NCI-H2196 treated with DMSO at 0.1 percent for 48 hours (cell line): Measurements from ENCODE around the gene OR2F1.

Experiments used
- DNase-seq: peaks from one replicate; lab custom pipeline; 2025; ENCODE audit not compliant: unreplicated experiment; lab: John Stamatoyannopoulos, UW

Gene OR2F1, protein sequence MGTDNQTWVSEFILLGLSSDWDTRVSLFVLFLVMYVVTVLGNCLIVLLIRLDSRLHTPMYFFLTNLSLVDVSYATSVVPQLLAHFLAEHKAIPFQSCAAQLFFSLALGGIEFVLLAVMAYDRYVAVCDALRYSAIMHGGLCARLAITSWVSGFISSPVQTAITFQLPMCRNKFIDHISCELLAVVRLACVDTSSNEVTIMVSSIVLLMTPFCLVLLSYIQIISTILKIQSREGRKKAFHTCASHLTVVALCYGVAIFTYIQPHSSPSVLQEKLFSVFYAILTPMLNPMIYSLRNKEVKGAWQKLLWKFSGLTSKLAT

DNA sequence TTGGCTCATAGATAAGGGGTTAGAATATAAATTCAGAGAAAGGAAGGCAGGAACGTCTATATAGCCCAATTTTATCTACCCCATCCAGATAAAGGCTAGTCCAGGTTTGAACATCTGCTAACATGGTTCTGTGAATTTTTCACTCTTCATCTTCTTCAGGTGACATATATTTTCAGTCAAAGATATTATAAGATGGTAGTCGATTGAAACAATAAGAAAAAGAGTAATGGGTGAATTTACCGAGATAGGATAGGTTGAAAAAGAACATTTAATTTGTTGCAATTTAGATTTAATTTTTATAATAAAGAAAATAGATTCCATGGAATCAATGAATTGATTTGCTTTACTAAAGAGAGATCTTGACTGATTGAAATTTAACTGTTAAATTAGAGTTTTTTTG is at the start of gene OR2F1:
OR2F1 (plus strand) TSS at position 301 of the 400 bp plus-strand sequence. CDS start 5,127 bp downstream, outside the sequence.
- DNase-seq, result no peak

DNA sequence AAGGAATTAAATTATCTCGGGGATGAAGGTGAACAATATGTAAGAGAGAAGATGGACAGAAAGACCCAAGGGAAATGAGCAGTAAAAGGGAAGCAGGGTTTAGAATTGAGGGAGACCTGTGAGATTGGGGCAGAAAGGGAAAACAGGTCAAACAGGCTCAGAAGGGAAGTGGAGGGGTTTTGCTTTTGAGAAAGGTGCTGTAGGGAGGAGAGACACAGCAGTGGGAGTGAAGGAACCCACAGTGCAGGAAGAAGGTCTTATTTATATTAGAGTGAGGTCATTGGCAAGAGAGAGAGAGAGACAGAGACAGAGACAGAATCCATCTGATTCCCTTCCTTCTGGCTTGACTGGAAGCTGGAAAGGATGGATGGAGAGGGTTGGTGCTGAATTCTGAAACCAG is 49.1 kb upstream of the OR2F1 start:
- DNase-seq, result no peak

DNA sequence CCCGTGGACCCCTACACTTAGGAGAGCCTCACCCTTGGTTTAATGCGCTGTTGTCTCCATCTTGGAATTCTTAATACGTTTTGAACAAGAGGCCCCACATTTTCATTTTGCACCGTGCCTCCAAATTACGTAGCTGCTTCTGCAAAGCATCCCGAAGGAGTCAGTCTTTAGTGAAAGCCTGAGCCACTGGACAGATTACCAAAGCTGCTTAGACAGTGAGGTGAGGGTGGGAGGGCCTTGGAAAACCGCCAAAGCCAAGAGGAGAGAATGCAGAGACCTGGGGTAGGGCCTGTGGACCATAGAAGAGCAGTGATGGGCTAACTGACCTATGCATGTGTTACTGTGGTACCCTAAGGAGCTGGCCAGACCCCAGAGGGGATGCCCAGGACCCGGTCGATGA is 48.5 kb upstream of the OR2F1 start:
- DNase-seq, result no peak

DNA sequence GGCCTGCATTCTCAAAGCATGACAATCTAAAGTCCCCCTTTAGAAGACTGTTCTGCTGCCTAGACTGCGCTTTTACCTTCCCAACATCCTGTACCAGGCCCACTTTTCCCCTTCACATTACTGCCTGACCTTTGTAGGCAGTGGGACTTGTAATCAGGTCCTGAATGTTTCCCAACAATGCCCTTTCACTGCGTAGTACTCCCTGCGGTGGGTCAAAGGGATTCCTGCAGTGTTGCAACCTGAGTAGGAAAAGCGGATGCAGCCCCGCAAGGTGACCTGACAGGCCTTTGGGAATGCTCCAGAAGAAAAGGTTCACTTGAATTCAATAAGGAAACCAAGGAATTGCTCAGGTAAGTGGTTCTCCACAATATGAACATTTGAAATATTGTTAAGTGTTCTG is 47.7 kb upstream of the OR2F1 start:
- no peak for DNase-seq

DNA sequence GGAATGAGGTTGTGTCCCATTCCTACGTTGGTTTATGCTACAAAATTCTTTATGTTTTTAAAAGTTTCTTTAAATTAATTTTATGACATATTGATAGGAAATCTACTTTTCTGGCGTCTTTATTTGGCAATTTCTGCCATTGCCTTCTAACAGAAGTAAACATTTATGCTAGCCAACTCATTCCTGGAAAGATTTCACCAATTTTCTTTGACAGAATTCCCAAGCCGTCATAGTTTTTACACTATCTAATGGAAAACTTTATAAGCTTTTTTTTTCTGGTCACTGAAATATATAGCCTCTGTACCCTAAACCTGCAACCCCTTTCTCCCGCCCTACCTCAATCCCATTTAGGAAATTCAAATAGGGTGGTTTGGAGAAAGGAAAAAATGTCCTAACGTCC is 46.5 kb upstream of the OR2F1 start:
- no peak for DNase-seq

DNA sequence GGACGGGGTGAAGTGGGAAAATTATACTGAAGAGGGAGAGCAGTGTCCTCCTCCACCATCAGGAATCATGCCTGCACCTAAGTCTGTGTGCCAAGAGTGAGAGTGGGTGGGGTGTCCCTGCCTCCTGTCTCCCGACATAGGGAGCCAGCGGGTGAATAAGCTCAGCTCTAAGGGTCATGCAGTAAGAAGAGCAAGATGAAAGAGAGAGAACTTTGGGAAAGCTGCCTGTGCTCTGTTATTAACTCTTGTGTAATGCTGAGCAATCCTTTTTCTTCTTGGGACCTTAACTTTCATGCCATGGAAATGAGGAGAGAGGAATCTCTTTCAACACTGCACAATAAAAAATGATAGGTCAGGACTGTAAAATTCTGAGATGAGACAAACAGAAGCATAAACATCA is 44.8 kb upstream of the OR2F1 start:
- DNase-seq, result no peak

DNA sequence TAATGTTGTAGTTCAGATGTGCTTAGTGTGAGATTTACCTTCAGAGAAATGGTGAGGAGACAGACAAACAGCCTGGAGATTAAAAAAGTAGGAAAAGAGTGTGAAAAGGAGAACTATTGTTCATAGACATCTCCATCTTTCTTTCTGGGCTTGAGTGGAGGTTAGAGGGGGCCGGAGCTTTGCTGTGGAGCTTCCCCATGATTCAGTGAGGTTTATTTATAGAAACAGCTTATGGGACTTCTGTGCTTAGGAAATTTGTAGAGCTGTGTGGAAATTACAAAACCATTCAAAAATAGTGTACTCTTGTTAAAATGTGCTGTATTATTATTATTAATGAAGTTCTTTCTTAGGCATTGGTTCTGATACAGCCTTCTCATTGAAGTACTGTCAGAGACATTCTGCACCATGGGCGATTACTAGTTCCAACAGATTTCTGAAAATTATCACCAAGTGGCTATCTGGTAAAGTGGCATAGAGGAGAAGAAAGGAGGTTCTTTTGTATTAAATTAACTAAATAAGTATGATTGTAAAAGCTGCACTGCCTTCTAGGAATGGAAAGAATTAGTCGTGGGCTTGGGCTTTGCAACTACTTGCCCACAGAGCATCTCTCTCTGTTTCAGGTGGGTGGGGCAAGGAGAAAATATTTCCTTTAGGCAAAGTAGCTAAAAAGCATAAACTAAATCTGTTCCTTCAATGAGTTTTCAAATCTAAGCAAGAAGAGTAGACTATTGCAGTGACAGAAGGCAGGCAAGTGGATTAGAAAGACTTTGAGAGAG is 44.0 kb upstream of the OR2F1 start:
- no peak for DNase-seq

DNA sequence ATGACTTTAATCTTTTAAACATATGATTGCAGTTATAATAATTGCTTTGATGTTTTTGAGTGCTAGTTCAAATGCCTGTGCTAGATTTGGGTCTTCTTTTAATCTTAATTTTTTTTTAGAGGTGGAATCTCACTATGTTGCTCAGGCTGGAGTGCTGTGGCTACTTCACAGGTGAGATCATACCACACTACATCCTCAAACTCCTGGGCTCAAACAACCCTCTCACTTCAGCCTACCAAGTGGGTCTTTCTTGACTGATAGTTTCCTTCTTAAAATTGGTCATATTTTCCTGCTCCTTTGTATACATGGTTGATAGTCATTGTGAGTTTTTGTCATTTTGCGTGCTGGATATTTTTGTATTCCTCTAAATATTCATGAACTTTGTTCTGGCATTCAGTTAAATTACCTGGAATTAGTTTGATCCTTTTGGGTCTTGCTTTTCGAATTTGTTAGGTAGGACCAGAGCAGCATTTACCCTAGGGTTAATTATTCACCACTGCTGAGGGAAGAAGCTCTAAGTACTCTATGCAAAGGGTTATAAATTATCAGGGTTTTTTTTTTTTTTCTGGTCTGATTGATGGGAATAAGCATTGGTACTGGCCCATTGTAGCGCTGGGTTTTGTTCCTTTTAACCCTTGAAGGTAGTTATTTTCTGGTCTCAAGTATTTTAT is 40.6 kb upstream of the OR2F1 start:
- no peak for DNase-seq

DNA sequence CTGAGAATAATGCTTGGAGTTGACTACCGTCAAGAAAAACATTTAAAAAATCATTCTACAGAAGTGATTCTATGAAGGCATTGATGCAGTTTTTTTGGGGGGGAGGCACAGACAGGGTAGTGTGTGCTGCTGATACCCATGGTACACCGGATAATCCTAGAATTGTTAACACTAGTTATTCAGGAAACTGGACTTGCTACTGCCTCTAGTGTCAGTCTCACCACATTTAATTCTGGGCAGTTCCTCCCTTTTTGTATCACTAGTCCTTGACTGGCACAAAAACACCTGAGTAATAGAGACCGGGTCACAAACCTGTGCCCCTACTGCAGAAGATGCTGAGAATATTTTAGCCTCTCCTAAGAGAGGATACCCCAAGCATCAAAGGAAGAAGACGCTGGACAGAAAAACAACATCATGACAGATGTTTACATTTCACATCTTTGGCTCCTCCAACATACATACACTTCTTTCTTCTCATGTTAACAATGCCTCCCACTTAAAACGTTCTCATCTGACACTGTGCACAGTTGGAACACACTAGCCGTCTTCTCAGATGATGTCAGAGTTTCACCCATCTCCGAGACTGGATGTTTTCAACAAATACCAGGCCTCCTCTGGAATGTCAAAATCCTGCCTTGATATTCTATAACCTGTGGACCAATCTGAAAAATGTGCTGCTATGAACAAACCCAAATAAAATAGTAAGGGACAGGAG is 39.5 kb upstream of the OR2F1 start:
- no peak for DNase-seq

DNA sequence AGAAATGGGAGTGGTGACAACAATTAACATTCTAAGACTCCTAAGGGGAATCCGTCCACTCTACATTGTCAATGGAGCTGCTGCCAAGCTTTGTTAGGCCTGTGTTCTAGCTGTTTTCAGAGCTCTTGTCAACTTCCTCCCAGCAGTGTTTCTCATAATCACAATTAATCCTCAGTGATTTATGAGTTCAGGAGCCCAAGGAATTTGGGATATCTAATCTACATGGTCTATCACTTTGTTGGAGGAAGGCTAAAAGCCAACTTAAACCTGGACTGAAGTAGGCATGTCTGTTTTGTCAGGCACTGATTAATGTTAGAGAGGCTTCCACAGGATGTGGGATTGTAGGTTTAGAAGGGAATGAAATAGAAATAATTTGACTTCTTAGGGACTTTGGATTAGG is 29.8 kb upstream of the OR2F1 start:
- DNase-seq, result no peak

DNA sequence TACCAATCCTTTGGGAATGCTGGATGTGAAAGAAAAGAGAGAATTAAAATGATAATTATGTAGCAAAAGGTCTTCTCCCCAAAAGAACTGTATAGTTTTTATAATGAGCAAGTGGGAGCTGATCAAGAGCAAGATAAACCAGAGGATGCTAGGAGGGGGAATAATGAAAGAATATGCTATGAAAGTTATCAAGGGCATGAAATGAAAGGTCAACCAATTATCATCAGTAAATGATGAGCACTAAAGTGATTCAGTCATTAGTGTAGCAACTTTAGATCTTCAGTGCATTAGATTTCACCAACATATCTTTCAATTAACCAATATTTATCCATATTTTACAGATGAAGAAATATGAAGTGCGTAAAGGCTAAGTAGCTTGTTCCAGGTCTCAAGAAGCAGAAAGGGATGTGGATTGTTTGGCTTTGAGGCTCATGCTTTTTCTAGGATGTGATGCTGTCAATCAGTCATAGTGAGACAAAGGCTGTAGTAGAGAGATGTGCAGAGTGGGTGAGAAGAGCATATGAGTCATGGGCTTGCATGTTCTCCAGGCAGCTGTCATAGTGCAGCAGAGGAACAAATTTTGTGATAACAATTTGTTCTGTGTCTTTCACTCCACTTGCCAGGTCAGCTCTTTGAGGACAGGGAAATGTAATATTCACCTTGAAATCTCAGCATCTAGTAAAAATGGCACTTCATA is 25.3 kb upstream of the OR2F1 start:
- no peak for DNase-seq

DNA sequence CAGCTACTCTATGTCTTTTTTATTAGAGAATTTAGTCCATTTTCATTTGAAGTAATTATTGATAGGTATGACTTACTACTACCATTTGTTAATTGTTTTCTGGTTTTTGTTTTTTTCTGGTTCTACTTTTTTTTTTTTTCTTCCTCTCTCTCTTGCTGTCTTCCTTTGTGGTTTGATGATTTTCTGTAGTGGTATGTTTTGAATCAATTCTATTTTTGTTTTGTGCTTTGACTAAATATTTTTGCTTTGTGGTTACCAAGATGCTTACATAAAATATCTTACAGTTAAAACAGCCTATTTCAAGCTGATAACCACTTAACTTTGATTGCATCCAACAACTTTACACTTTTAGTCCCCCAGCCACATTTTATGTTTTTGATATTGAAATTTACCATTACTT is 22.9 kb upstream of the OR2F1 start:
- DNase-seq, result no peak

DNA sequence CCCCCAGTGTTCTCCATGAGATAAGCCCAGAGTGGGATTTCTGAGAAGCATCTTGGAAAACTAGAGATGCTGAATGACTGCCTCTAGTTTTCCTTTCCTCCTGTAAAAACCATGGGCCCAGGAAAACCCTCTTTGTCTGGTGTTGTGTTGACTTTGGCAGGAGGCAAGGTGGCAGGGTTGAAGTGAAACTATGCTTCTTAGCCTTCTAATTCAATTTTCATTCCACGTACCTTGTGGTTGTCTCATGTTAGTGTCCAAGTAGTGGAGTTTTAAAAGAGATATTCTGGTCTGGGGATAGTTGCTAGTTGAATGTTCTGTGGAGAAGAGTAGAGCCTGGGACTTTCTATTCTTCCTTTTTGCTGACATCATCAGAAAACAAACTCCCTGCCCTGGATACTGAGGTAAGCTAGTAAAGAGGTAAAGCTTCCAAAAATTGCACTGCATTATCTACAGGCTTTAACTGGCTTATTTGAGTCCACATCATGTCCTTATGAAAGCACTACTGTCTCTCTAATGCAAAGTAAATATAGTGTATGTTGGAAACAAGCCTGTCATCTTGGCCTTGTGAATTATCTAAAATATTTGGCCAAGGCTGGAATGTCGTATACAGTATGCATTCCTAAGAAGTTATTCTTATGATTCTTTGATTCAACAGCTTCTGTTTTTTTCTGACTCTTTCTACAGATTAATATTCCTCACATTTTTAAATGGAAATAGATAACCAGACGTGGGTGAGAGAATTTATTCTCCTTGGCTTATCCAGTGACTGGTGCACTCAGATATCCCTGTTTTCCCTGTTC is 19.9 kb upstream of the OR2F1 start, which contains the start of gene OR2F2:
OR2F2 (plus strand) TSS at position 708 of the 800 bp plus-strand sequence; CDS start at position 708, 0 bp downstream.
- no peak for DNase-seq

DNA sequence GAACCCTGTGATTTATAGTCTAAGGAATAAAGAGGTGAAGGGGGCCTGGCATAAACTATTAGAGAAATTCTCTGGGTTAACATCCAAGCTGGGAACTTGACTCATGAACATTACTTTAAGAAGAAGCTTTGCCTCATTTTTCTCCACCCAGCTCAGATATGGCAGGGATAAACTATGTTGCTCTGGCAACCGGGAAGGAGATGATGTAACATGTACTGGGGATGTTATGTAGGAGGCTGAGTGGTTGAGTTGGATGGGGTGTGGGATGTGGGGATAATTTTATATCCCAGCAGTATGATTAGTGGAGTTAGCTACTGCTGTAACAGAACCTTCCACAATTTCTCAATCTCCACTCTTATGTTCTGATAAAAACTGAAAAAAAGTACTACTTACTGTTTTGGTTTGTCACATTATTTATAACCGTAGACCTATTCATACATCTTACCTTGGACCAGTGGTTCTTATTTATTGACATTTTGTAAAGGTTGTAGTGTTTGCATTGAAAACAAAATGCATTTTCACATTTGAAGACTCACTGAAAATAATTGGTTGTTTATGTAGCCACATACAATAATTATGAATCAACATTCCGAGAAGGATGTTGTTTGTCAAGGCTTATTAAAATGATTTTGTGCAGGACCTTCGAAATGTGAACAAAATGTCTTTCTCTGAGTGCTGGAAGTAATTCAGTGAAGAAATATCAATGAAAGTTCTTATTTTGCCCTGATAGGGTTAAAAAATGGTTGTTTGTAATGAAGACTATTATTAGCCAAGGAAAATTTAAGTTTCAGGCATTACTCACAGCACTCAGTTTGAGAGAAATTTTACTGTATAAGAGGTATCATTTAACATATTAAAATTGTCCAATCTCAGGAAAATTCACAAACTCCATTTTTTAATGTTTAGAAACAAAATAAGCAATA is 18.3 kb upstream of the OR2F1 start:
- no peak for DNase-seq

DNA sequence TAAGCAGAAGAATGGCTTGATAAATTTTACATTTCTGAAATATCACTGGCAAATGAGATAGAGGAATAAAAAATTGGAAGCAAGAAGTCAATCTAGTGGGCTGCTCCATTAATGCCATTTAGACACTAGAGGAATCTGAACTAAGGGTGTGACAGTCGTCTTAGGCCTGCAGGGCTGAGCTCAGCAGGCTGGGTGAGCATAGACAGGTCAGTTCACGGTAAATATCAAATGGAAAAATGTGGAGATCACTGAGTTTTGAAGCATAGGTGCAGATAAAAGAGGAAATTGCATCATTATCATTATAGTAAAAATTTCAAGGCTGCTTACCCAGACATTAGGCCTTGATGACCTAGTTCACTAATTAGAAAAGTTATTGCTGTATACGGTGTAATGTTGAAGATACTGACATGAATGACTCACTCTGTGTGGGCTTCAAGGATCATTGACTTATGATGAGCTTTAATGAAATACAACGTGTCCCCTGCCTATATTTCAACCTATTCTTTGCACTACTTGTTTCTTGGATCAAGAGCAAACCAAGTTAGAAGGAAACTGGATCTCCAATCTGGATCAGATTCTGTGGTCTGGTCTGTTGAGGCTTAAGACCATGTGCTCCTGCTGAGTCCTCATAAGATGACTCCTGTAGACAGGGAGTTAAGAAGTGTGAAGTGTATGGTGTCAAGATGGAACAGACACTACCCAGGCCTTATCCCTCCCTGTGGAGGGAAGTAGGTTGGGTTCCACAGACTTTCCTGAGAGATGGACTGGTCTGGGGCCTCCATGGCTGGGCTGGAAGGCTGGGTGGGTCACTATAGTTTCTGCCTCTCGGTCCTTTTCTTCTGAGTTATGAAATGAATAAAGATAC is 16.0 kb upstream of the OR2F1 start:
- no peak for DNase-seq

DNA sequence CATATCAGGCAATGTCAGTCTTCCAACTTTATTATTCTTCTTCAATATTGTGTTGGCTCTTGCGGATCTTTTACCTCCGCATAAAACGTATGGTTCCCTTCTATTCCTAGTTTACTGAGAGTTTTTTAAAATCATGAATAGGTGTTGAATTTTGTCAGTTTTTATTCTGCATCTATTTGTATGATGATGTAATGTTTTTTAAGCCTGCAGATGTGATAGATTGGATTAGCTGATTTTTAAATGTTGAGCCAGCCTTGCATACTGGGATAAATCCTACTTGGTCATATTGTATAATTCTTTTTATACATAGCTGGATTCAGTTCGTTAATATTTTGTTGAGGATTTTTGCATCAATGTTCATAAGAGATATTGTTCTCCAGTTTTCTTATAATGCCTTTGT is 9.2 kb upstream of the OR2F1 start:
- DNase-seq, result no peak

DNA sequence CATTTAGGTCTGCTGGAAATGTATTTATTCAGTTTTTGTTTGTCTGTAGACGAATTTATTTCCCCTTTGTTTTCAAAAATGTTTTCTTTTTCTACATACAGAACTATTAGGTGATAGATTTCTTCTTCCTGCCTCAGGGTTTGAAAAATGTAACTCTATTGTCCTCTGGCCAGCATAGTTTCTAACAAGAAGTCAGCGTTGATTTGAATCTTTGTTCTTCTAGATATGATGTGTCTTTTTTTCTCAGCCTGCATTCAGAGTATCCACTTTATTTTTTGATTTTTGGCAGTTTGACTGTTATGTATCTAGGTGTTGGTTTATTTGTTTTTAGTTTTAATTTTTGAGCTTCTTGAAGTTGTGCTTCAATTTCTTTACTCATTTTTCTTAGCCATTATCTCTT is 7.5 kb upstream of the OR2F1 start:
- DNase-seq, result no peak

DNA sequence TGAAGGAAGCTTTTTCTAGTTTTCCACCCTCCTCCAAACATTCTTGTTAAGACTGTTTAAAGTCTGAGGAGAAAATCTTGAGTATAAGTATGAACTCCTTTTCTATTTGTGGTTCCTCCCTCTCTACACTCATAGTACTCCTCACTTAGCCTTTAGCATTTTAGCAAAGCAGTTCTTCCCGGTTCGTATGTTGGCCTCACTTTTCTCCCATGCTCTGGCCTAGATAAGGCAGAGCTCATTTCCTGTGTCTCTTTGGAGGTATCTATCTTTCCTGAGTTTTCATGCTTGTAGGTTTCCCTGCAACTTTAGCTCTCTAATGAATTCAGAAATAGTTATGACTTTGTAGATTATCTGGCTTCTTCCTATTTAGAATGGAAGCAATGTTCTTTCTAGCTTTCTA is 5.9 kb upstream of the OR2F1 start:
- no peak for DNase-seq
